HG02885 (cell line): ENCODE measurements around the gene CD163L1.
A peak's percentile ranks its signal among the peaks of the same experiment; 100 is the strongest.
"Not testable (repeated sequence)": the region's sequence is repeated elsewhere in the genome, so short reads cannot be mapped to it uniquely, and the experiment has no call there.

ENCODE experiments used
- ATAC-seq: cut with Tn5 transposase; IDR thresholded peaks from one replicate; pipeline ENCODE4 v1.9.1; 2021; ENCODE audit warnings: mild to moderate bottlenecking; ENCODE audit not compliant: unreplicated experiment, poor library complexity

CD163L1 gene

DNA sequence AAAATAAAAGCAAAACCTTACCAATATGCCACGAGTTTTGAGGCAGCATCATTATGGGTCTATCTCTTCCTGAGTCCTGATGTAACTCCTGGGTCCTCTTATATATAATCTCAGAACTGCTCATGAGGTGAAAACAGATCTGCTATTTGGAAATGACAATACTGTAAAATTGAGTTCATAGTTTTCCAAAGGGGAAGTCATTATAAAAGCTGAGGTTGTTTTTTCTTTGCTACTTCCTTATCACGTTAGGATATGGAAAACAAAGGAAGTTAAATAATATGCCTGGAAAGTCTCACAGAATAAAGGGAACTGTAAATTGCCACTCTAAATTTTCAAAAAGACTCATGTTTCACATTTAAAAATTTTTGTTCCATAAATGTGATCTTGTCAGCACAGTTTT, at the start of gene CD163L1:
Gene CD163L1 (minus strand): TSS at position 78 of the 400 bp plus-strand sequence. CDS start 26 bp downstream, at position 52.
- ATAC-seq, result no peak

- ATAC-seq, result no peak
These were observed 49.1 kb upstream of the CD163L1 start for GRCh38 chr12:7493006-7493405.

DNA sequence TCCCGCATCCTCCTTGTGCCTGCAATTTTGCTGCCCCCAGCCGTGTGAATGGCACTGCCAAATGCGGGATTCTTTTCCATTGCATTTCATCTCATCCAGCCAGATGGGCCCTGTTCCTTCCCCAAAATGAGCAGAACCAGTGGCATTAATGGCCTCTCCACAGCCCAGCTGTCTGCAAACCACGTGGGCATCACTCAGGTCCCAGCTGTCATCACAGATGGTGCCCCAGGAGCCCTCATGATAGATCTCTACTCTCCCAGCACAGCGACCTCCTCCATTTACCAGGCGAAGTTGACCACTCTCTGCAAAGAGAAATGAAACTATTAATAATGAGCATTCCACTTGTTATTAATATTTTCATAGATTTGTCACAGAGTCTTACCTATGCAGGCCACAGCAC, 42.6 kb upstream of the CD163L1 start:
- ATAC-seq, result no peak

DNA sequence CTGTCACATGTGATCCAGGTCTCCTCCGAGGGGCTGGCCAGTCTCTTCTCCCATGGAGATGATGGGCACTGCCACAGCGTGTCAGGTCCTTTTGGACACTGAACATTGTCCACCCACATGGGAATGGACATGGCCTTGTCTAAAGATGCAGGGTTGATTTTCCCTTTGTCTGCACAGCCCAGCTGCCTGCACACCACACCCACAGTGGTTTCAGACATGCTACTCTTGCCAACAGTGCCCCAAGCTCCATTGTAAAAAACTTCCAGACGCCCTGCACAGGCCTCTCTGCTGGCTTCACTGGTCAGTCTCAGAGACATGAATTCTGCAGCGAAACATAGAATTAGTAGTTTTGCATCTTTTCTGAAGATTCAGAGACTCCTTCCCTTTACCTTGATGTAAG, 41.1 kb upstream of the CD163L1 start:
- ATAC-seq, result no peak

GRCh38 chr12:7483343-7483742, 39.4 kb upstream of the CD163L1 start:
- no peak for ATAC-seq

DNA sequence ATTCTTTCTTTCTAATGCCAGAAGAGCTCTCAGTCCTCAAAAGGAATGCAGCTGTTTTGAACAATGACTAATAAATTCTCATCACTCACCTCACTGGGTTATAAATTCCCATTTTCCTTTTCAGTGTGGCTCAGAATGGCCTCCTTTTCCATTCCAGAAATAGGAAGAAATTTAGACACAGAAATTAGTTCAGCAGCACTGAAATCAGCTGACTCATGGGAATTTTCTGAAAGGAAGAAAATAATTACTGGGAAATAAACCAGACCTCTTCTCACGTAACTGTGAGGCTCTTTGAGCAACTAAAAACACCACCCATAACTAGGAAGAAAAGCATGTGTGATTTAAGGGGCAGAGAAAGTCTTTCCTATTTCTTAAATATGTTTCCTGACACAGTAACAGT, 35.8 kb upstream of the CD163L1 start:
- no peak for ATAC-seq

- no peak for ATAC-seq
These were observed 28.1 kb upstream of the CD163L1 start for GRCh38 chr12:7472060-7472459.

- ATAC-seq, result peak; percentile 68
These were observed 16.7 kb upstream of the CD163L1 start for GRCh38 chr12:7460375-7461259.

DNA sequence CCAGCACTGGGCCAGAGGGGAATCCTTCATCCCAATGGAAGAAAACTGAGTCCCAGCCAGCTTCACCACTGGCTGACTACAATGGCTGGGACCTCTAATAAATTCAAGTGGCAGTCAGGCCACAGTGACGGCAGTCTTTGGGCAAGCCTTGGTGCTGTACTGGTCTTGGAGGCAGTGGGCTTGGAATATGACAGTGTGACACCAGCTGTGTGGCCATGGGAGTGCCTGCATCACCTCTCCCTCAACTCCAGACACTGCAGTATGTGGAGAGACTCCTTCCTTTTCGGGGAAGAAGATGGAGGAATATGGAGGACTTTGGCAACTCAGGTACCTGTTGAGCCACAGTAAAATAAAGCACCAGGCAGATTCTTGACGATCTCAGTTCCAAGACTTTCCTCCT, 16.0 kb upstream of the CD163L1 start:
- ATAC-seq, result no peak

DNA sequence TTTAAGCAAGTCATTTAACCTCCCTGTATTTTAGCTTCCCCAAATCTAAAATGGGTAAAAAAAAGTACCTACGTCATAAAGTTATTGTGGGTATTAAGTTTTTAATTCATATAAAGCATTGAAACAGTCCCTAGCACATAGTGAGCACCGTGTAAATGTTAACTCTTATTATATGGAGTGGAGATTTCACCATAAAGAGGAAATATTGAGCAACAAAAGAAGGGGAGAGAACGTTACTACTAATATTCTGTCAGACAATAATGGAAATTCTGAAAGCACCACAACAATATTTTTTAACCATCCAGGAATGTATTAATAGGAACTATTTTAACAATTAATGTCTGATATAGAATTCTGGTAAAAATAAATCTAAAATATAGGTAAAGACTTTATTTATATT, 7.8 kb upstream of the CD163L1 start:
- no peak for ATAC-seq

DNA sequence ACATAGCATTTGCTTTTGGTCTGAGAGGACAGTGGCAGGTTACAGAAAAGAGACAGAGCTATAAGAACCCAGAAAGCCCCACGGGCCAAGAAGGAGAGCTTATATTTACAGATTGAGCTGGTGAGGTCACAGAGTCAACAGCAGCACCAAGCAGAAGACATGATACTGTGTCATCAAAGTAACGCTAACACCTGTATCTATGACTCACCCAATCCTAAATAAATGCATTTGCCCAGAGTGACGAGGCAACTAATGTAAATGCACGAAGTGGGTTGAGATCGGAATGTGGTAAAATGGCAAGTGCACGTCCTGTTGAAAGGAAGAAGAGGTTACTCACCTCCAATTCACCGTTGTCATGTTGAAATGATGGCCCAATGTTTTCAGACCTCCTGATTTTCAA, 6.7 kb upstream of the CD163L1 start:
- ATAC-seq, result no peak

GRCh38 chr12:7448099-7448498, 4.1 kb upstream of the CD163L1 start:
- ATAC-seq, result no peak

GRCh38 chr12:7444537-7444936, 584 bp upstream of the CD163L1 start:
- no peak for ATAC-seq

- no peak for ATAC-seq
These were observed 2.7 kb downstream of the CD163L1 start for GRCh38 chr12:7441216-7441615.

DNA sequence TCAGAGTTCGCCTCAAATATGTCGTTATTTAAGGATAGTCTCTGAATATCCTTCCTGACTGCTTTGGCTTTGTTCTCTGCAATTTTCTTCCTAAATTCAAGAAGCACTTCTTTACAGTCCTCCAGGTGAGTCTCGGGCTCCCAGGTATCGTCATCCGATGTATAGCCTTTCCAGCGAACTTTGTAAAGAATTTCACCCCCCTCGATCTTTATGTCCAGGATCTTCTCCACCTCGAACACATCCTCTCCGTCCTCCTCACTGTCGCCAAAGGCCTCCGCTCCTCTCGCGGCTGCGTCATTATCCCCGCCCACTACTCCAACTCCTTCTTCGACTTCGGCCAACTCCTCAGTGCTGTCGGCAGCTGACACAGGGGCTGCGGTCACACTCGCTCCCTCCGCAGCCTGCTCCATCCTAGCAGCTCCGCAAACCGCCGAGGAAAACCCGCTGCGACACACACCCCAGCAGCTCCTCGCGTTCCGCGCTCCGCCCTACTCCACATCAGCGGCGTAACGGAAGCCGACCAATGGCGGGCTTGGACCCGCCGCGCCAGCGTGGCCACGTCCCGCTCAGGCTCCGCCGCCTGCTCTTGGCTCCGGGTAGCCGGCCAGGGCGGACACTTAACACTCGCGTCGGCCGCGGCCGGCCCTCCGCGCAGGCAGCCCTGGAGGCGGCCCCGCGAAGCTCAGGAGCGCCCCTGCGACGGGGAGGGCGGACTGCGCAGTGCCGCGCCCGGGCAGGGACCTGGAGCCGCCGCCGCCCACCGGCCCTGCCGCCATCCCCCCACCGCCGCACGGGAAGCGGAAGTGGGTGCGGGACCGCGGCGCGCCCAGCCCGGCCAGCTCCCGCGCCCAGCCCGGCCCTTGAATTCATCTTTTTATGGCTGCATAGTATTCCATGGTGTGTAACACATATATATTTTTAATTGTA, 4.1 kb downstream of the CD163L1 start:
- no peak for ATAC-seq

DNA sequence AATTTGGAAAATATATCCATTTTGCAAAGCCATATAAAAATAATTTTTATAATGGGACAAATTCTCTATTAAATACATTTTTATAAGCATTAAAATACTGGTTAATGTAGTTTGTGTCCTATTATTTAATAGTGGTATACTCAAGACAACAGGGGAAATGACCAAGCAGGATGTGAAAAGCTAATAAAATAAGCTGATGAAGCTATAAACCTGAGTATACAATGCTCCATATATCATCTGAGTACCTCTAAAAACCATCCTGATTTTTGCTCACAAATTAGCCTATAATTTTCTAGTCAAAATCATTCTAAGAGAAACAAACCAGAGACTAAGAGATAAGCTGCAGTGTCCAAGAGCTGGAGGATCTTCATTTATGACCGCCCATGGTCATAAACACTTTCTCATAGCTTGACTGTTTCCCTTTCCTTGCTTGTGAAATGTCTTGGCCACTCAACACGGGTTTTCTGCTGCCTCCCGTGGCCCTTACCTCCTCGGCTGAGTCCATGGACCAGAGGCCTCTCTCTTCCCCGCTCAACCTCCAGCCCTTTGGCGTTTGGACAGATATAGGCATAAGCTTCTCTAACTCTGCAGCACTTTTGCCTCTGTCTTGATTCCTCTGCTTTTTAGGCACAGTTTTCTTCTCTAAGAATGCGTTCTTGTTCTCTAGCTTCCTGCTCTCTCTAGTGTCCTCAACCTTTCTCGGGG, 5.5 kb downstream of the CD163L1 start:
- ATAC-seq, result not testable (repeated sequence)

- ATAC-seq, result not testable (repeated sequence)
These were observed 6.5 kb downstream of the CD163L1 start for GRCh38 chr12:7437494-7437893.

GRCh38 chr12:7434670-7435069, 9.3 kb downstream of the CD163L1 start:
- ATAC-seq, result no peak

GRCh38 chr12:7433276-7433822, 10.6 kb downstream of the CD163L1 start:
- ATAC-seq, result no peak

DNA sequence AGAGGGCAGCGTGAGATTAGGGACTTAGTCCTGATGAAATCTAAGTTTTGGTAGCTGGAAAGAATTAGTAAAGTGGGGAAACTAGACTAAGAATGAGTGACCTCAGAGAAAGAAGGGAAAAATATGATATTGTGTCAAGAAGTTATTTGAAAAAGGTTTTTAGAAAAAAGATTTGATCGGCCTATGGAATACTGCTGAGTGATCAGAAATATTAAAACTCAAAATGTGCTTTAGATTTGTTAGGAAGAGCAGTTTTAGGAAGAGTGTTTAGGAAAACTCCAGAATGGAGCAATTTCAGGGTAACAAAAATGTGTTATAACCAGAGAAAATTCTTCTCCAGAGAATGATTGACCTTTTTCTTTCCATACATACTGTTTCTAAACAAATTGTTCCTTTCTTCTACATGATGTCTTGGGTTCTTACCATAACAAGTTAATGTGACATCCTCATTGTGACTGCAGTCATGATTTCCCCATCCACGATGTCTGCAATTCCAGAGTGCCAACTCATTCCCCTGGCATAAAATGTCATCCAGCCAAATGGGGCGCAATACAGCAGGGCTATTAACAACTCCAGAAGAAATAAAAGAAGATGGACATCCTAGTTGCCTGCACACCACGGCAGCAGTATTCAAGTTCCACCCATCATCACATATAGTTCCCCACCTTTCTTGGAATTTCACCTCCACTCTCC, 11.8 kb downstream of the CD163L1 start:
- no peak for ATAC-seq
